ENCODE data around the gene NR5A1.

Gene NR5A1

DNA sequence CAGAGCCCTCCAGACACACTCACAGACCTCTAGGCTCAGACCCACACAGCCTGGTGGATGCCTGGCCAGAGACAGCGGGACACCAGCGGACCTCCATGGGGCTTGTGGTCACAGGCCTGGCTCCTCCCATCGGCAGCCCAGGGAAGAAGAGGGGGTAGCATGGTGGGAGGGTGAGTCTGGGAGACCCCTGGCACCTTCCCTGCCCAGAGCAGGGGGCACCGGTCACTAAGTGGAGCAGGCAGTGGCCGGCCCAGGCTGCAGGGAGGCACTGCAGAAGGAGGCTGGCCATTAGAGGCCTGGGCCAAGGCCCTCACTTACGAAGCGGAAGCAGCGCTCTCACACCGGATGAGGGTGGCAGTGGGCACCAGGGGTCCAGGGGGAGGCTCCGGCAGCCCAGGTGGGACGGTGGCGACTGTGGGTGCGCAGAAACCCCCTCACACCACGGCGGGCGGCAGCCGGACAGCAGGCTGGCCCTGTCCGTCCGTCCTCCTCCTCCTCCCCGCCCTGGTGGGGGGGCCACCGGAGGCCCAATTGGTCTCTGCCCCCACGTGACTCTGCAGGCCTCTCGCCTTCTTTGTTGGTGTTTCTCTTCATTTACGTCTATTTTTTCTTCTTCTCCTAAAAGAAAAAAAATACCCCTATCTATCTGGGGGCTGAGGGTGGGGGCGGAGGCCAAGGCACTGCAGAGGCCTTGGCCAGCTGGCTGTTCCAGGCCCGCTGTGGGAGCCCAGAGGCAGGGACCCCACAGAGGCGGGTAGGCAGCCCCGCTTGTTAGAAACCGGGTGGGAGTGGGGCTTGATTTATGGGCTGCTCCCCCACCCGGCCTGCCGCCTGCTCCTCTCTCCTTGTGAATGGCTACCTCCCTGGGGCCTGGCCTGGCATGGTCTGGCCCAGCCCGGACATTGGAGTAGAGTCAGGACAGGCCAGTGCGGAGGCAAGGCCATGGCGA lies at the start of gene NR5A1:
NR5A1 (minus strand) TSS at position 469 of the 949 bp plus-strand sequence. CDS start 4,004 bp downstream, outside the sequence.
- Histone ChIP-seq H3K79me2 (ENCODE audit: insufficient read depth, low read length) (no peaks in the 10 kb centered on the region), H3K9ac (ENCODE audit: low read length) (no peak within 1 kb of the TSS), H4K20me1 (ENCODE audit: low read depth, low read length) (no peaks in the 10 kb centered on the region), H2AFZ (ENCODE audit: low read depth, low read length, severe bottlenecking) (no peak within 1 kb of the TSS), H3K9me2 (replicated peaks; ENCODE audit: insufficient read depth, low read length) (no peaks in the 10 kb centered on the region), H3K27me3 (ENCODE audit: low read length) (no peaks in the 10 kb centered on the region), H3K27ac (ENCODE audit: low read depth, low read length) (no peak within 1 kb of the TSS), H3K4me3 (ENCODE audit: insufficient read depth, low read length, poor library complexity, severe bottlenecking) (no peak within 1 kb of the TSS), H3K4me2 (ENCODE audit: low read depth, low read length, poor library complexity, severe bottlenecking) (no peak within 1 kb of the TSS), H3K36me3 (ENCODE audit: low read length) (no peaks in the 10 kb centered on the region), H3K9me3 (ENCODE audit: insufficient read depth, low read length) (no peaks in the 10 kb centered on the region), H3F3A (ENCODE audit: insufficient read depth) (no peaks in the 10 kb centered on the region)
- TF ChIP-seq, protein P1, sequence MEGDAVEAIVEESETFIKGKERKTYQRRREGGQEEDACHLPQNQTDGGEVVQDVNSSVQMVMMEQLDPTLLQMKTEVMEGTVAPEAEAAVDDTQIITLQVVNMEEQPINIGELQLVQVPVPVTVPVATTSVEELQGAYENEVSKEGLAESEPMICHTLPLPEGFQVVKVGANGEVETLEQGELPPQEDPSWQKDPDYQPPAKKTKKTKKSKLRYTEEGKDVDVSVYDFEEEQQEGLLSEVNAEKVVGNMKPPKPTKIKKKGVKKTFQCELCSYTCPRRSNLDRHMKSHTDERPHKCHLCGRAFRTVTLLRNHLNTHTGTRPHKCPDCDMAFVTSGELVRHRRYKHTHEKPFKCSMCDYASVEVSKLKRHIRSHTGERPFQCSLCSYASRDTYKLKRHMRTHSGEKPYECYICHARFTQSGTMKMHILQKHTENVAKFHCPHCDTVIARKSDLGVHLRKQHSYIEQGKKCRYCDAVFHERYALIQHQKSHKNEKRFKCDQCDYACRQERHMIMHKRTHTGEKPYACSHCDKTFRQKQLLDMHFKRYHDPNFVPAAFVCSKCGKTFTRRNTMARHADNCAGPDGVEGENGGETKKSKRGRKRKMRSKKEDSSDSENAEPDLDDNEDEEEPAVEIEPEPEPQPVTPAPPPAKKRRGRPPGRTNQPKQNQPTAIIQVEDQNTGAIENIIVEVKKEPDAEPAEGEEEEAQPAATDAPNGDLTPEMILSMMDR (IDR thresholded peaks at IDR 0.05; ENCODE audit: insufficient read depth, low read length, poor library complexity, severe bottlenecking): no peak
- TF ChIP-seq EZH2phosphoT487 (conservative IDR thresholded peaks at IDR 0.05; ENCODE audit: low read length): no peak

DNA sequence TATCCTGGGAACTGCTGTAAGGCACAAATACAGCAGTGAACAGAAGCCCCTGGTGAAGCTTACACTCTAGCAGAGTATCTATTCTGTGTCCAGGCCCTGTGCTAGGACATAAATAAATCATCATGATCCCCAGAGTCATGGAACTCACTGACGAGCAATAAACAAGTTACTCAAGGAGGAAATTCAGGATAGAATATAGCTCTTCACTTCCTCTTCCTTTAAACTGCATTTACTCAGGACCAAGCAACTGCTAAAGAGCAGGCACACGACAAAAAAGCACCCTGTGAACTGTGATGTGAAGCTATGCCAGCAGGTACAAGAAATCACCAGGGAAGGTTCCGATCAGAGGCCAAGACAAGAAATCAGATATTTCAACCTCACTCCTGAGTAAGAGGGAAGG lies 47.8 kb upstream of the NR5A1 start:
- no peak overlapping the region for H2AFZ ChIP-seq (ENCODE audit: low read depth, low read length, severe bottlenecking)
- H3K9me2 ChIP-seq (replicated peaks; ENCODE audit: insufficient read depth, low read length): no peaks in the 10 kb centered on the region
- no peak overlapping the region for H3K27ac ChIP-seq (ENCODE audit: low read depth, low read length)
- no peaks in the 10 kb centered on the region for H3K9me3 ChIP-seq (ENCODE audit: insufficient read depth, low read length)
- H3K4me3 ChIP-seq (ENCODE audit: insufficient read depth, low read length, poor library complexity, severe bottlenecking): no peak overlapping the region
- no peaks in the 10 kb centered on the region for H3K36me3 ChIP-seq (ENCODE audit: low read length)
- H3K79me2 ChIP-seq (ENCODE audit: insufficient read depth, low read length): no peaks in the 10 kb centered on the region
- H3K27me3 ChIP-seq (ENCODE audit: low read length): no peaks in the 10 kb centered on the region
- H3K9ac ChIP-seq (ENCODE audit: low read length): no peak overlapping the region
- H4K20me1 ChIP-seq (ENCODE audit: low read depth, low read length): no peaks in the 10 kb centered on the region
- no peaks in the 10 kb centered on the region for H3F3A ChIP-seq (ENCODE audit: insufficient read depth)
- no peak overlapping the region for H3K4me2 ChIP-seq (ENCODE audit: low read depth, low read length, poor library complexity, severe bottlenecking)
- TF ChIP-seq, protein P1 (IDR thresholded peaks at IDR 0.05; ENCODE audit: insufficient read depth, low read length, poor library complexity, severe bottlenecking): no peak
- TF ChIP-seq EZH2phosphoT487 (conservative IDR thresholded peaks at IDR 0.05; ENCODE audit: low read length): no peak

DNA sequence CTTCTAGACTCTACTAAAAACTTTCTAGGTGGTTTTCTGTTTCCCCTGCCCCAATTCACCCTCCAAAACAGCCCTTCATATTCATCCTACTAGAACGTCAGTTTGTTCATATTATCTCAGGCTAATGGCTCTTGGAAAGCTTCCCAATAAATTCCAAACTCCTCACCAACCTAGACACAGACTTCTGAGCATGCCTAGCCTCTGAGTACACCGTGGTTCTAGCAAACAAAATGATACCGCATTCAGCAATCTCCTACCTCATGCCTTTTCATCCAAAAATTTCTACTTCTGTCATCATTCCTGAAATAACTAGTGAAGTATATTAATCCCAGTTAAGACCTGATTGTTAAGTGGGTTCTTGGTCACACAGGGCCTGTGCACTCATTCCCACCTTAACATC lies 46.5 kb upstream of the NR5A1 start:
- no peak overlapping the region for H3K4me2 ChIP-seq (ENCODE audit: low read depth, low read length, poor library complexity, severe bottlenecking)
- no peak for TF ChIP-seq EZH2phosphoT487 (conservative IDR thresholded peaks at IDR 0.05; ENCODE audit: low read length)
- TF ChIP-seq, protein P1 (IDR thresholded peaks at IDR 0.05; ENCODE audit: insufficient read depth, low read length, poor library complexity, severe bottlenecking): no peak
- no peak overlapping the region for H3K4me3 ChIP-seq (ENCODE audit: insufficient read depth, low read length, poor library complexity, severe bottlenecking)
- H3K9me2 ChIP-seq (replicated peaks; ENCODE audit: insufficient read depth, low read length): no peaks in the 10 kb centered on the region
- no peak overlapping the region for H3K9ac ChIP-seq (ENCODE audit: low read length)
- no peaks in the 10 kb centered on the region for H3K79me2 ChIP-seq (ENCODE audit: insufficient read depth, low read length)
- H3F3A ChIP-seq (ENCODE audit: insufficient read depth): no peaks in the 10 kb centered on the region
- no peaks in the 10 kb centered on the region for H4K20me1 ChIP-seq (ENCODE audit: low read depth, low read length)
- H3K27ac ChIP-seq (ENCODE audit: low read depth, low read length): no peak overlapping the region
- H3K27me3 ChIP-seq (ENCODE audit: low read length): no peaks in the 10 kb centered on the region
- no peaks in the 10 kb centered on the region for H3K9me3 ChIP-seq (ENCODE audit: insufficient read depth, low read length)
- no peak overlapping the region for H2AFZ ChIP-seq (ENCODE audit: low read depth, low read length, severe bottlenecking)
- no peaks in the 10 kb centered on the region for H3K36me3 ChIP-seq (ENCODE audit: low read length)
